ENCODE measurements around the gene SLA2. TPM values are rescaled to one million over a fixed set of nuclear protein-coding genes. Genes with fewer than 3 reads are reported as not detected.
"Not testable (repeated sequence)": the region's sequence is repeated elsewhere in the genome, so short reads cannot be mapped to it uniquely, and the experiment has no call there.

Gene SLA2
- 0.06 TPM in 1 of 2 replicates, not detected in the other for total RNA-seq (2014; rRNA removed; shearing (Covaris generic))

- no peaks in the 10 kb centered on the region for H3K9me3 ChIP-seq (replicated peaks)
- no peaks in the 10 kb centered on the region for H3K4me1 ChIP-seq
- peak; percentile 40 to 61 for DNase-seq
- H3K27ac ChIP-seq, result no peak within 1 kb of the TSS
- no peaks in the 10 kb centered on the region for H3K36me3 ChIP-seq
- 0 out of 2 replicates have a peak, but pooled peaks cover 4% of the 10 kb centered on the region for H3K27me3 ChIP-seq
- H3K4me3 ChIP-seq, result no peak within 1 kb of the TSS
Observed at GRCh38 chr20:36645998-36646397, at the start of gene SLA2. SLA2 (minus strand) TSS chr20:36646196; CDS start chr20:36641335, 4,861 bp downstream.

GRCh38 chr20:36695467-36695866 is 49.5 kb upstream of the SLA2 start:
- not testable (repeated sequence) for H3K27ac ChIP-seq, H3K36me3 ChIP-seq

GRCh38 chr20:36688630-36689029 is 42.6 kb upstream of the SLA2 start:
- no peaks in the 10 kb centered on the region for H3K27me3 ChIP-seq

More at GRCh38 chr20:36695467-36695866, 49.5 kb upstream of the SLA2 start:
- H3K4me3 ChIP-seq; H3K9me3 ChIP-seq (replicated peaks); H3K27me3 ChIP-seq; DNase-seq; H3K4me1 ChIP-seq: not testable (repeated sequence)

GRCh38 chr20:36687850-36688249 is 41.9 kb upstream of the SLA2 start:
- Histone ChIP-seq H3K27ac (no peak overlapping the region), H3K4me3 (no peak overlapping the region), H3K27me3 (no peaks in the 10 kb centered on the region), H3K9me3 (replicated peaks) (no peaks in the 10 kb centered on the region), H3K36me3 (peaks cover 3% of the 10 kb centered on the region; the same call in 1 of the 2 replicates), H3K4me1 (no peaks in the 10 kb centered on the region)
- no peak for DNase-seq

More at GRCh38 chr20:36688630-36689029, 42.6 kb upstream of the SLA2 start:
- H3K27ac ChIP-seq, result no peak overlapping the region
- DNase-seq, result no peak
- no peaks in the 10 kb centered on the region for H3K4me1 ChIP-seq
- peaks cover 3% of the 10 kb centered on the region; the same call in 1 of the 2 replicates for H3K36me3 ChIP-seq
- no peak overlapping the region for H3K4me3 ChIP-seq
- H3K9me3 ChIP-seq (replicated peaks), result no peaks in the 10 kb centered on the region

GRCh38 chr20:36686944-36687343 is 40.9 kb upstream of the SLA2 start:
- no peak for DNase-seq
- Histone ChIP-seq H3K36me3 (peaks cover 3% of the 10 kb centered on the region; the same call in 1 of the 2 replicates), H3K4me3 (no peak overlapping the region), H3K4me1 (no peaks in the 10 kb centered on the region), H3K27ac (no peak overlapping the region), H3K9me3 (replicated peaks) (no peaks in the 10 kb centered on the region), H3K27me3 (no peaks in the 10 kb centered on the region)

GRCh38 chr20:36686504-36686903 is 40.5 kb upstream of the SLA2 start:
- peaks cover 3% of the 10 kb centered on the region; the same call in 1 of the 2 replicates for H3K36me3 ChIP-seq
- no peak overlapping the region for H3K4me3 ChIP-seq
- no peaks in the 10 kb centered on the region for H3K27me3 ChIP-seq
- H3K27ac ChIP-seq, result no peak overlapping the region
- H3K9me3 ChIP-seq (replicated peaks), result no peaks in the 10 kb centered on the region
- H3K4me1 ChIP-seq, result no peaks in the 10 kb centered on the region
- DNase-seq, result no peak

GRCh38 chr20:36684747-36685146 is 38.8 kb upstream of the SLA2 start:
- H3K4me1 ChIP-seq, result no peaks in the 10 kb centered on the region
- no peaks in the 10 kb centered on the region for H3K9me3 ChIP-seq (replicated peaks)
- H3K4me3 ChIP-seq, result no peak overlapping the region
- H3K27ac ChIP-seq, result no peak overlapping the region
- DNase-seq, result no peak
- H3K36me3 ChIP-seq, result peaks cover 3% of the 10 kb centered on the region
- no peaks in the 10 kb centered on the region for H3K27me3 ChIP-seq

- peaks cover 11% of the 10 kb centered on the region; the same call in 1 of the 2 replicates for H3K36me3 ChIP-seq
- no peak overlapping the region for H3K27ac ChIP-seq
- no peaks in the 10 kb centered on the region for H3K9me3 ChIP-seq (replicated peaks)
- no peak for DNase-seq
- H3K4me3 ChIP-seq, result no peak overlapping the region
- H3K27me3 ChIP-seq, result no peaks in the 10 kb centered on the region
- no peaks in the 10 kb centered on the region for H3K4me1 ChIP-seq
Observed at GRCh38 chr20:36682311-36682710, 36.3 kb upstream of the SLA2 start.

- Histone ChIP-seq H3K4me3 (no peak overlapping the region), H3K9me3 (replicated peaks) (no peaks in the 10 kb centered on the region), H3K27ac (no peak overlapping the region), H3K36me3 (peaks cover 11% of the 10 kb centered on the region; the same call in 1 of the 2 replicates), H3K4me1 (no peaks in the 10 kb centered on the region), H3K27me3 (no peaks in the 10 kb centered on the region)
- DNase-seq, result no peak
Observed at GRCh38 chr20:36677422-36677771, 31.4 kb upstream of the SLA2 start.

GRCh38 chr20:36676701-36677421 is 30.9 kb upstream of the SLA2 start:
- Histone ChIP-seq H3K27me3 (no peaks in the 10 kb centered on the region), H3K27ac (no peak overlapping the region), H3K4me3 (no peak overlapping the region), H3K4me1 (no peaks in the 10 kb centered on the region), H3K9me3 (replicated peaks) (no peaks in the 10 kb centered on the region), H3K36me3 (peaks cover 11% of the 10 kb centered on the region; the same call in 1 of the 2 replicates)
- no peak for DNase-seq

GRCh38 chr20:36675545-36675944 is 29.5 kb upstream of the SLA2 start:
- H3K27me3 ChIP-seq, DNase-seq: not testable (repeated sequence)

GRCh38 chr20:36672991-36673390 is 27.0 kb upstream of the SLA2 start:
- no peak overlapping the region for H3K27ac ChIP-seq
- no peaks in the 10 kb centered on the region for H3K9me3 ChIP-seq (replicated peaks)
- no peaks in the 10 kb centered on the region for H3K4me1 ChIP-seq
- DNase-seq, result no peak
- H3K36me3 ChIP-seq, result no peaks in the 10 kb centered on the region
- no peaks in the 10 kb centered on the region for H3K27me3 ChIP-seq
- no peak overlapping the region for H3K4me3 ChIP-seq

More at GRCh38 chr20:36675545-36675944, 29.5 kb upstream of the SLA2 start:
- H3K36me3 ChIP-seq, result peaks cover 11% of the 10 kb centered on the region; the same call in 1 of the 2 replicates
- H3K4me3 ChIP-seq; H3K4me1 ChIP-seq; H3K27ac ChIP-seq; H3K9me3 ChIP-seq (replicated peaks): not testable (repeated sequence)

GRCh38 chr20:36670665-36671357 is 24.8 kb upstream of the SLA2 start:
- Histone ChIP-seq H3K9me3 (replicated peaks) (no peaks in the 10 kb centered on the region), H3K36me3 (no peaks in the 10 kb centered on the region; the same call in 1 of the 2 replicates), H3K4me1 (no peaks in the 10 kb centered on the region), H3K4me3 (no peak overlapping the region), H3K27ac (no peak overlapping the region), H3K27me3 (no peaks in the 10 kb centered on the region)
- no peak for DNase-seq

GRCh38 chr20:36666181-36666740 is 20.3 kb upstream of the SLA2 start:
- no peak overlapping the region for H3K27ac ChIP-seq
- DNase-seq, result peak in 1 of 2 experiments; percentile 31
- peaks cover 4% of the 10 kb centered on the region for H3K36me3 ChIP-seq
- no peaks in the 10 kb centered on the region for H3K4me1 ChIP-seq
- H3K4me3 ChIP-seq, result no peak overlapping the region
- H3K9me3 ChIP-seq (replicated peaks), result no peaks in the 10 kb centered on the region
- no peaks in the 10 kb centered on the region for H3K27me3 ChIP-seq

- Histone ChIP-seq H3K4me3 (no peak overlapping the region), H3K27ac (no peak overlapping the region), H3K36me3 (peaks cover 7% of the 10 kb centered on the region), H3K9me3 (replicated peaks) (no peaks in the 10 kb centered on the region), H3K4me1 (no peaks in the 10 kb centered on the region), H3K27me3 (no peaks in the 10 kb centered on the region)
- no peak for DNase-seq
Observed at GRCh38 chr20:36663031-36663430, 17.0 kb upstream of the SLA2 start.
